Panc1 (cell line): ENCODE results near the gene NPHP4. TPM values are rescaled to one million over a fixed set of nuclear protein-coding genes. Genes with fewer than 3 reads are reported as not detected.
A peak's percentile ranks its signal among the peaks of the same experiment; 100 is the strongest.

Experiments
- ATAC-seq: fragments of 200-7000 bp; cut with Tn5 transposase; 2 replicates; pipeline ENCODE4 v1.9.1; 2020; ENCODE audit warnings: mild to moderate bottlenecking, moderate library complexity
- BruUV-seq: library from RNA; stranded (reverse); fragments of 400-500 nt; replicated peaks from 2 replicates; lab custom pipeline; 2021; lab: Mats Ljungman, UMichigan
- CTCF ChIA-PET: fragments of 300-600 bp; sonication (Branson Sonifier 250); formaldehyde crosslinking; loops from one replicate; lab custom pipeline; 2022; ENCODE audit warnings: antibody characterized with exemption; lab: Charles Lee
- POLR2A ChIA-PET: fragments of 300-600 bp; sonication (Branson Sonifier 250); formaldehyde crosslinking; loops from one replicate; lab custom pipeline; 2022; ENCODE audit warnings: antibody characterized with exemption; lab: Charles Lee
- DNase-seq: peaks from one replicate; pipeline ENCODE4 v3.0.0-alpha.2; 2010; ENCODE audit warnings: low read depth, low spot score
- H3K27ac ChIP-seq: 2 replicates; pipeline ENCODE4 v1.5.1; 2011; ENCODE audit warnings: mild to moderate bottlenecking, low read length, inconsistent platforms
- H3K27me3 ChIP-seq: fragments of 200-500 bp; sonication (Bioruptor generic); 2 replicates; pipeline ENCODE4 v1.6.0; 2014; ENCODE audit warnings: low read length, inconsistent platforms; ENCODE audit not compliant: control insufficient read depth, insufficient read depth
- H3K36me3 ChIP-seq: fragments of 200-500 bp; sonication (Bioruptor generic); 2 replicates; pipeline ENCODE4 v1.5.1; 2014; ENCODE audit warnings: inconsistent platforms, mild to moderate bottlenecking, low read length, moderate library complexity; ENCODE audit not compliant: control insufficient read depth, insufficient read depth
- H3K4me1 ChIP-seq: 2 replicates; pipeline ENCODE4 v1.5.1; 2011; ENCODE audit warnings: inconsistent platforms, mild to moderate bottlenecking, low read length, moderate library complexity; ENCODE audit not compliant: control insufficient read depth, insufficient read depth
- H3K4me3 ChIP-seq, 2 experiments: 2 replicates each; pipeline ENCODE4 v1.5.1; 2011 to 2012; ENCODE audit warnings: low read depth in 2 of 2, low read length in 2 of 2, mild to moderate bottlenecking in 2 of 2, inconsistent platforms in 1 of 2, moderate library complexity in 1 of 2
- H3K9me3 ChIP-seq: fragments of 200-500 bp; sonication (Bioruptor generic); 2 replicates; pipeline ENCODE4 v1.5.1; 2014; ENCODE audit warnings: low read depth, mild to moderate bottlenecking, inconsistent platforms, low read length, moderate library complexity; ENCODE audit not compliant: control insufficient read depth, insufficient read depth
- POLR2AphosphoS5 ChIP-seq: IDR thresholded peaks from 2 replicates; pipeline ENCODE4 v1.6.1; 2012; ENCODE audit warnings: mild to moderate bottlenecking, low read depth, low read length, moderate library complexity
- REST ChIP-seq, 2 experiments: IDR thresholded peaks; 2 replicates each; pipeline ENCODE4 v1.6.1; 2011 to 2012; ENCODE audit warnings: low read depth in 2 of 2, control low read depth in 1 of 2, low read length in 1 of 2, mild to moderate bottlenecking in 1 of 2, moderate library complexity in 1 of 2; ENCODE audit not compliant: insufficient read depth in 1 of 2
- SIN3A ChIP-seq: IDR thresholded peaks from 2 replicates; pipeline ENCODE4 v1.6.1; 2012; ENCODE audit warnings: low read depth, mild to moderate bottlenecking, low read length, moderate library complexity, borderline replicate concordance; ENCODE audit not compliant: insufficient read depth
- TCF7L2 ChIP-seq: IDR thresholded peaks from 2 replicates; pipeline ENCODE4 v1.6.1; 2011; ENCODE audit warnings: mild to moderate bottlenecking, low read depth, low read length, inconsistent platforms
- in situ Hi-C: cut with HindIII; loops from 2 replicates; pipeline ENCODE4 v1.10.0; 2016; ENCODE audit warnings: low sequenced_read_pairs, low pct_unique_long_range_greater_than_20kb
- intact Hi-C: fragments of 100-400 bp; cut with micrococcal nuclease; formaldehyde crosslinking; loops from one replicate; pipeline ENCODE4 v1.10.0; 2022; ENCODE audit not compliant: unreplicated experiment
- total RNA-seq: library from RNA; stranded (reverse); gene quantifications from one replicate; pipeline ENCODE4 v1.2.1, GENCODE V29; 2021; ENCODE audit not compliant: unreplicated experiment
- TF ChIP-seq, protein P1 (sequence below): fragments of 450-650 bp; IDR thresholded peaks from 2 replicates; pipeline ENCODE4 v1.5.1; 2017; ENCODE audit warnings: mild to moderate bottlenecking

The NPHP4 gene
- total RNA-seq, 1 experiment from 2014 or later, result 20.1 TPM

GRCh38 chr1:5993556-5994491, 1.6 kb upstream of the NPHP4 start:
- no TSS peak for BruUV-seq

GRCh38 chr1:5992814-5993555, 760 bp upstream of the NPHP4 start:
- Histone ChIP-seq H3K27me3 (no peaks in the 10 kb centered on the region), H3K9me3 (no peaks in the 10 kb centered on the region), H3K4me3 (peak overlapping the region; percentile 75 to 81), H3K4me1 (peaks cover 16% of the 10 kb centered on the region), H3K36me3 (no peaks in the 10 kb centered on the region), H3K27ac (peak overlapping the region; percentile 39; the same call in 1 of the 2 replicates)
- no TSS peak for BruUV-seq
- ChIA-PET CTCF (no interaction called here), POLR2A (interaction anchor here (0.5 kb wide), 1 partner anchor 22 kb away, joined by 5 read pairs; no protein-coding TSS in a partner anchor)
- in situ Hi-C loops (no loop called here), intact Hi-C loops (no loop called here)
- no peak for DNase-seq
- TF ChIP-seq POLR2AphosphoS5 (no peak), SIN3A (peak; percentile 67; the same call in 1 of the 2 replicates), TCF7L2 (no peak), REST (IDR thresholded peaks at IDR 0.05; ENCODE audit: insufficient read depth in 1 of 2, low read depth in 2 of 2, low read length in 1 of 2) (no peak)
- TF ChIP-seq, protein P1, sequence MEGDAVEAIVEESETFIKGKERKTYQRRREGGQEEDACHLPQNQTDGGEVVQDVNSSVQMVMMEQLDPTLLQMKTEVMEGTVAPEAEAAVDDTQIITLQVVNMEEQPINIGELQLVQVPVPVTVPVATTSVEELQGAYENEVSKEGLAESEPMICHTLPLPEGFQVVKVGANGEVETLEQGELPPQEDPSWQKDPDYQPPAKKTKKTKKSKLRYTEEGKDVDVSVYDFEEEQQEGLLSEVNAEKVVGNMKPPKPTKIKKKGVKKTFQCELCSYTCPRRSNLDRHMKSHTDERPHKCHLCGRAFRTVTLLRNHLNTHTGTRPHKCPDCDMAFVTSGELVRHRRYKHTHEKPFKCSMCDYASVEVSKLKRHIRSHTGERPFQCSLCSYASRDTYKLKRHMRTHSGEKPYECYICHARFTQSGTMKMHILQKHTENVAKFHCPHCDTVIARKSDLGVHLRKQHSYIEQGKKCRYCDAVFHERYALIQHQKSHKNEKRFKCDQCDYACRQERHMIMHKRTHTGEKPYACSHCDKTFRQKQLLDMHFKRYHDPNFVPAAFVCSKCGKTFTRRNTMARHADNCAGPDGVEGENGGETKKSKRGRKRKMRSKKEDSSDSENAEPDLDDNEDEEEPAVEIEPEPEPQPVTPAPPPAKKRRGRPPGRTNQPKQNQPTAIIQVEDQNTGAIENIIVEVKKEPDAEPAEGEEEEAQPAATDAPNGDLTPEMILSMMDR, result no peak
- peak; percentile 27 for ATAC-seq

More at GRCh38 chr1:5993556-5994491, 1.6 kb upstream of the NPHP4 start:
- H3K27ac ChIP-seq, result peak overlapping the region; percentile 39
- intact Hi-C loops (no loop called here), in situ Hi-C loops (no loop called here)
- peak overlapping the region; percentile 75 to 81 for H3K4me3 ChIP-seq
- H3K36me3 ChIP-seq, result no peaks in the 10 kb centered on the region
- DNase-seq (no peak), ATAC-seq (no peak)
- peaks cover 16% of the 10 kb centered on the region for H3K4me1 ChIP-seq
- no peaks in the 10 kb centered on the region for H3K27me3 ChIP-seq
- H3K9me3 ChIP-seq, result no peaks in the 10 kb centered on the region
- CTCF ChIA-PET, result interaction anchor here (0.6 kb wide), 2 partner anchors 42 to 56 kb away, joined by 3 to 6 read pairs; no protein-coding TSS in a partner anchor
- no peak for TF ChIP-seq REST (IDR thresholded peaks at IDR 0.05; ENCODE audit: insufficient read depth in 1 of 2, low read depth in 2 of 2, low read length in 1 of 2)
- POLR2A ChIA-PET, result no interaction called here
